HUES6 (cell line): Measurements from ENCODE around the gene HEXIM1.
A peak's percentile ranks its signal among the peaks of the same experiment; 100 is the strongest.
"Not testable (repeated sequence)": the region's sequence is repeated elsewhere in the genome, so short reads cannot be mapped to it uniquely, and the experiment has no call there.

Source experiments
- H3K27ac ChIP-seq: 2 replicates; pipeline ENCODE4 v1.7.0; 2013; ENCODE audit warnings: low read depth, mild to moderate bottlenecking, low read length, inconsistent platforms
- H3K27me3 ChIP-seq: 2 replicates; pipeline ENCODE4 v1.6.1; 2013; ENCODE audit warnings: low read length; ENCODE audit not compliant: control insufficient read depth, insufficient read depth
- H3K36me3 ChIP-seq: 2 replicates; pipeline ENCODE4 v1.6.1; 2013; ENCODE audit warnings: low read length; ENCODE audit not compliant: control insufficient read depth, insufficient read depth
- H3K4me1 ChIP-seq: 2 replicates; pipeline ENCODE4 v1.6.1; 2013; ENCODE audit warnings: low read length; ENCODE audit not compliant: control insufficient read depth, insufficient read depth
- H3K4me3 ChIP-seq: 2 replicates; pipeline ENCODE4 v1.5.1; 2013; ENCODE audit warnings: low read depth, low read length
- H3K9ac ChIP-seq: one replicate; pipeline ENCODE4 v1.6.1; 2013; ENCODE audit warnings: mild to moderate bottlenecking, low read length
- H3K9me3 ChIP-seq: 2 replicates; pipeline ENCODE4 v1.6.1; 2013; ENCODE audit warnings: low read depth, low read length; ENCODE audit not compliant: control insufficient read depth, insufficient read depth

Gene HEXIM1

DNA sequence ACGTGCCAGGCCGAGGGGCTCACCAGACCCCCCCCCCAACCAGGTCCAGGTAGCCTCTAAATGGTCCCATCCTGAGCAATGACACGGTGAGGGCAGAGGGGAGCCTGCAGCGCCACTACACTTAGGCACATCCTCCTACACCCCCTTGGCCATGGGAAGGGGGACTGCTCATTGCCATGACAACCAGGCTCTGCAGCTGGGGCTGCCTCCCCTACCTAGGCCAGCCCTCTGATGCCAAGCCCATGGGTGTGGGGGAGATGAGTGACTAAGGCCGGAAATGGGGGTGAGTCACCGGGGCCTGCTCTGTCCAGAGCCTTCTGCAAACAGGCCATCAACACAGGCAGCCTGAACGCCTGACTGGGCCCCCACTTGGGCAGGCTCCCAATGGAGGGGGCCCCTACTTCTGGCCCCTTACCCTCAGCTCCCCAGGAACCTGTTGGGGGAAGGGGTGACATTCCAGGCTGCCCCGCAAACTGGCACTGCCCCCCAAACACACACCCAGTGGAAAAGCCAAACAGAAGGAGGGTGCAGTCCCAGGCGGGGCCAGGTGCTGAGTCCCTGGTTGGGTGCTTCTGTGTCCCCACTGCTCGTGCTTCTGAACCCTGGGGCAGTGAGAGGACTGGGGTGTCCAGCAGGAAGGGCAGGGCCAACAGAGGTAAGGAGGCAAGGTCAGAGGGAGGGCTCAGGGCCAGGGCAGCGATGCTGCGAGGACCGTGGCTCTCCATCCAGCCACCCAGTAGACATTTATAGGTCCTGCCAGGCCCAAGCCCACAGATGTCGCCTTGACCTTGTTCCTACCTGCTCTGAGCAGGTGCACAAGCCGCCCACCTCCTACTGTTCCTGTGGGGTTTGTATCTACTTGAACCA, 24.1 kb upstream of the HEXIM1 start:
- Histone ChIP-seq H3K27me3 (no peaks in the 10 kb centered on the region), H3K9me3 (no peaks in the 10 kb centered on the region), H3K4me3 (no peak overlapping the region), H3K36me3 (0 out of 2 replicates have a peak, but pooled peaks cover 7% of the 10 kb centered on the region), H3K9ac (peak overlapping the region; percentile 5), H3K27ac (no peak overlapping the region), H3K4me1 (peaks cover 25% of the 10 kb centered on the region)

DNA sequence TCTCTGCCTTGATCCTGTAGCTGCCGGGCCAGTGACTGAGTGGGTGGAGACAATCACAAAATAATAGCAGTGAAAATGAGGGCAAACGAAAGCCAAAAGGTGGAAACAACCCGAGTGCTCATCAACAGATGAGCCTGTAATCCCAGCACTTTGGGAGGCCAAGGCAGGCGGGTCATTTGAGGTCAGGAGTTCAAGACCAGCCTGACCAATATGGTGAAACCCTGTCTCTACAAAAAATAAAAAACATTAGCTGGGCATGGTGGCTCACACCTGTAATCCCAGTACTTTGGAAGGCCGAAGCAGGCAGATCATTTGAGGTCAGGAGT, 23.5 kb upstream of the HEXIM1 start:
- H3K4me3 ChIP-seq, H3K27me3 ChIP-seq, H3K9me3 ChIP-seq, H3K36me3 ChIP-seq, H3K9ac ChIP-seq, H3K27ac ChIP-seq: not testable (repeated sequence)
- peaks cover 30% of the 10 kb centered on the region for H3K4me1 ChIP-seq

DNA sequence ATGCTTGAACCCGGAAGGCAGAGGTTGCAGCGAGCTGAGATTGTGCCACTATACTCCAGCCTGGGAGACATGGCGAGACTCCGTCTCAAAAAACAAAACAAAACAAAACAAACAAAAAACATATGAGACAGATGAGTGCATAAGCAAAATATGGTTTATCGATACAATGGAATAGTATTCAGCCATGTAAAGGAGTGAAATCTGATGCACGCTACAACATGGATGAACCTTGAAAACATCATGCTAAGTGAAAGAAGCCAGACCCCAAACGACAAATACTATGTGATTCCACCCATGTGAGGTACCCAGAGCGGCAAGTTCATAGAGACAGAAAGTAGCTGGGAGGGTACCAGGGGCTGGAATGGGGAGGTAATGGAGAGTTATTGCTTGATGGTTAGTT, 22.8 kb upstream of the HEXIM1 start:
- H3K9ac ChIP-seq: no peak overlapping the region
- H3K9me3 ChIP-seq: no peaks in the 10 kb centered on the region
- H3K4me1 ChIP-seq: peaks cover 37% of the 10 kb centered on the region
- H3K27me3 ChIP-seq: no peaks in the 10 kb centered on the region
- H3K36me3 ChIP-seq: no peaks in the 10 kb centered on the region
- no peak overlapping the region for H3K4me3 ChIP-seq
- no peak overlapping the region for H3K27ac ChIP-seq

DNA sequence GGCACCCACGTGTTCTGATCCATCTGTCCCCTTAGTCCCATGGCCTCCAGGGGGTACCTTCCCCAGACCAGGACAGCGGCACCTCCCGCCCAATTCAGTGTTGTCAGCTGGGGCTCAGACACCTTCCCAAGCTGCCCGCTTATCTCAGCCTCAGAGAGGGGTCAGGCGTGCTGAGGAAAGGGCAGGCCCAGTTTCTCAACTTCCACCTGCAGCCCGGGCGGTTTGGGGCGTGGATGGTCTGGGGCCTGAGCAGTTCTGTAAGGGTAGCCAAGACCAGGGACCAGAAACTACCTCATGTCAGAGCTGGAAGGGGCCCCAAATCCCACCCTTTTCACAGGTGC, 21.1 kb upstream of the HEXIM1 start:
- Histone ChIP-seq H3K9me3 (no peaks in the 10 kb centered on the region), H3K36me3 (no peaks in the 10 kb centered on the region), H3K9ac (no peak overlapping the region), H3K27ac (no peak overlapping the region), H3K27me3 (no peaks in the 10 kb centered on the region), H3K4me3 (no peak overlapping the region), H3K4me1 (peaks cover 41% of the 10 kb centered on the region)

DNA sequence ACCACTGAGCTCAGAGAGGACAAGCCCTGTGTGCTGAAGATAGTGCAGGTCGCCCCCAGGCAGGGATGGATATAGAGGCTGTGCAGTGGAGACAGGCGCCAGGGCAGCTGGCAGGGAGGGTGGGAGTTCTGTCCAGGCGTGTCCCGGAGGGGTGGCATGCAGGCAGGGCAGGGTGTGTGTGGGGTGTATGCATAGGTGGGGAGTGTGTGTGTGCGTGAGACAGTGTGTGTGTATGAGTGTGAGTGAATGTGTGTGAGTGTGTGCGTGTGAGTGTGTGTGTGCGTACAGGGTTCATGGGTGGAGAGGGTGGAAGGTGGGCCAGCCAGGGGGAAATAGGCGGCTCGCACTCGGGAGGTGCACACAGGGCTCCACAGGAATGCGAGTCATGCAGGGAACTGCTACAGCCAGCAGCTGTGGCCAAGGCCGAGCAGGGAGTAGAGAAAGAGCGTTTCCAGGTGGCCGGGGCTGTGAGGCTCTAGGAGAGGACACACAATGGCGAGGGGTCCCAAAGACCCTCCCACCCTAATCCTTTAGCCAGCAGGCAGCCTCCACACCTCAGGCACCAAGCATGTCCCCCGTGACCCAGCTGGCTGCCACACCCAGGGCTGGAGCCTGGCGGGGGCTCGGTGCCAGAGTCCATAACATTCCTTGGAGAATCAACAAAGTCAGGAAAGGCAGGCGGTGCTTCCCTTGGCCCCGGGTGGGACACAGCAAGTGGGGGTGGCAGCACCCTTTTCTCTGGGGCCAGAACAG, 20.6 kb upstream of the HEXIM1 start:
- H3K9ac ChIP-seq: no peak overlapping the region
- H3K27ac ChIP-seq: no peak overlapping the region
- no peaks in the 10 kb centered on the region for H3K9me3 ChIP-seq
- H3K27me3 ChIP-seq: no peaks in the 10 kb centered on the region
- no peaks in the 10 kb centered on the region for H3K36me3 ChIP-seq
- H3K4me1 ChIP-seq: peaks cover 41% of the 10 kb centered on the region
- H3K4me3 ChIP-seq: no peak overlapping the region

DNA sequence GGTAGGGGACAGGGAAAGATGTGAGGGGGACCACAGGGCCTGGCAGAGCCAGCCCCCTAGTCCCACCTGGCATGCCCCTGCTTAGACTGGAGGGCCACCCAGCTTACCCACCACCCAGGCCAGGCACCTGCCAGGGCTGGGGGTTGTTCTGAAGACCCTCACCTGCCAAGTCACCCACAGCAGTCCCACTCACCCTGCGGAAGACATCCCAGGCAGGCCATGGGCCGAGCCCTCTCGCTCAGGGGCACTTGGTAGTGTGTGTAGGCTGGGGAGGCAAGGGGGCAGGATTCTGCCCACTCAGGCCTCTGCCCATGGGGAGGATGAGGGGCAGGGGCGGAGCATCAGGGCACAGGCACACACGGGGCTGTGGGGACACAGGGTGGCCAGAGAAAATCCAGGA, 19.9 kb upstream of the HEXIM1 start:
- Histone ChIP-seq H3K4me3 (no peak overlapping the region), H3K9ac (no peak overlapping the region), H3K36me3 (no peaks in the 10 kb centered on the region), H3K9me3 (no peaks in the 10 kb centered on the region), H3K27ac (no peak overlapping the region), H3K4me1 (peaks cover 43% of the 10 kb centered on the region), H3K27me3 (no peaks in the 10 kb centered on the region)

DNA sequence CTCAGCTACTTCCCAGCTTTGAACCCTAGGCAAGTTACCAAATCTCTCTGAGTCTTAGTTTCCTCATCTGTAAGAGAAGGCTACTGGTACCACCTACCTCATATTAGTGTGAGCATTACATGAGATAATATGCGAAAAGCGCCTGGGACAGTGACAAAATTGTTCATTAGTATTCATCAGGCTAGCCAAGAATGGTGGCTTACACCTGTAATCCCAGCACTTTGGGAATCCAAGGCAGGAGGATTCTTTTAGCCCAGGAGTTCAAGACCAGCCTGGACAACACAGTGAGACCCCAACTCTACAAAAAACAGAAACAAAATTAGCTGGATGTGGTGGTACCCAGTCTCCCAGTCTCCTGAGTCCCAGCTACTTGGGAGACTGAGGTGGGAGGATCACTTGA, 19.3 kb upstream of the HEXIM1 start:
- no peak overlapping the region for H3K9ac ChIP-seq
- H3K4me1 ChIP-seq: peaks cover 41% of the 10 kb centered on the region
- no peaks in the 10 kb centered on the region for H3K36me3 ChIP-seq
- no peaks in the 10 kb centered on the region for H3K27me3 ChIP-seq
- no peaks in the 10 kb centered on the region for H3K9me3 ChIP-seq
- no peak overlapping the region for H3K4me3 ChIP-seq
- H3K27ac ChIP-seq: no peak overlapping the region

DNA sequence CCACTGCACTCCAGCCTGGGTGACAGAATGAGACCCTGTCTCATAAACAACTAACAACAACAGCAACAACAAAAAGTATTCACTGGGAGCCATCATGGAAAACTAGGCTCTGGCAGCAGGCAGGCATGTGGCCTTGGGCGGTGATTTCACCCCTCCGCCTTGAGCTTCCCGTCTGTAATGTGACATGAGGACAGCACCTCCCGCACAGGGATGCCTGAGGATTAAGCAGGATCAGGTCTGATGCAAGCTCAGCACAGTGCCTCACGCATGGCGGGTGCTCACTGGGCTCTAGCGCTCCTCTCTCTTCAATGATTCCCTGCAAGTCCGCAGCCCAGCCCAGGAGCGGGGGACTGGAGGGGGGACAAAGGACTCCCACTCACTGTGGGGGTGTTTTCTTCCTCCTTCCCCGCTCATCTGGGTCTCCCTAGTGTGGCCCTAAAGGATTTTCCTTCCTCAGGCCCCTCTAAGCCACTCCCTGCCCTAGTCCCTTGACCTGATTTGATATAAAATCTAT, 18.8 kb upstream of the HEXIM1 start:
- H3K36me3 ChIP-seq: no peaks in the 10 kb centered on the region
- no peak overlapping the region for H3K9ac ChIP-seq
- no peak overlapping the region for H3K4me3 ChIP-seq
- H3K27ac ChIP-seq: no peak overlapping the region
- peaks cover 36% of the 10 kb centered on the region for H3K4me1 ChIP-seq
- no peaks in the 10 kb centered on the region for H3K27me3 ChIP-seq
- H3K9me3 ChIP-seq: no peaks in the 10 kb centered on the region

DNA sequence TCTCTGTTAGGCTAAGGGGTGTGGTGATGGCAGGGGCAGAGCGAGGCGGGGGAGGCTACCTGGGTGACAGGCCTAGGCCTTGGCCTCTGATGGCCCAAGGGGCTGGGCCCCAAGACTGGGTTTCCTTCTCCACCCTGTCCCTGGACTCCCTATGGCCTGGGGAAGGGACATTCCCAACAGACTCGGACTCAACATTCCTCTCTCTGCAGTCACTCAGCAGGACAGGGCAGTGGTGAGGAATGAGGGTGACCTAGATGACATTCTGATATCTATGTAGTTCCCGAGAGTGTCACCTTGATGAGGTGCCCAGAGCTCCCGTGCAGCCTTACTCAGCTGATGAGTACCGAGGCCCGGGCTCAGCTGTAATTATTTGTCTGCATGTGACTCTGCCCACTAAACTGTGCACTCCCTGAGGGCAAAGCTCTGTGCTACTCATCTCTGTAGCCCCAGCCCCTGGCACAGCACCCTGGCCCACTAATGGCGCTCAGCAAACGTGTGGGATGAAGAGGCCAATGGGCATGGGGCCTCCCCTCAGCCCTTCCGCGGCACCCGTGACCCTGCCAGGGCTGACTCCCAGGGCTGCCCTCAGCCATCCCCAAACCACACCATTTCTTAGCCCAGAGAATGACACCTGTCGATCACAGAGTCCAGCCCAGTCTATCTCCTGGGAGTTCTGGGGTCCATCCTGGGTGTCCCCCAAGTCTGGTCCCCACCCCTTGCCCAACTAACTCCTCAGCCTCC, 18.2 kb upstream of the HEXIM1 start:
- H3K9ac ChIP-seq: no peak overlapping the region
- no peaks in the 10 kb centered on the region for H3K36me3 ChIP-seq
- peaks cover 33% of the 10 kb centered on the region; the same call in 1 of the 2 replicates for H3K4me1 ChIP-seq
- H3K27me3 ChIP-seq: no peaks in the 10 kb centered on the region
- H3K27ac ChIP-seq: no peak overlapping the region
- H3K4me3 ChIP-seq: no peak overlapping the region
- H3K9me3 ChIP-seq: no peaks in the 10 kb centered on the region

DNA sequence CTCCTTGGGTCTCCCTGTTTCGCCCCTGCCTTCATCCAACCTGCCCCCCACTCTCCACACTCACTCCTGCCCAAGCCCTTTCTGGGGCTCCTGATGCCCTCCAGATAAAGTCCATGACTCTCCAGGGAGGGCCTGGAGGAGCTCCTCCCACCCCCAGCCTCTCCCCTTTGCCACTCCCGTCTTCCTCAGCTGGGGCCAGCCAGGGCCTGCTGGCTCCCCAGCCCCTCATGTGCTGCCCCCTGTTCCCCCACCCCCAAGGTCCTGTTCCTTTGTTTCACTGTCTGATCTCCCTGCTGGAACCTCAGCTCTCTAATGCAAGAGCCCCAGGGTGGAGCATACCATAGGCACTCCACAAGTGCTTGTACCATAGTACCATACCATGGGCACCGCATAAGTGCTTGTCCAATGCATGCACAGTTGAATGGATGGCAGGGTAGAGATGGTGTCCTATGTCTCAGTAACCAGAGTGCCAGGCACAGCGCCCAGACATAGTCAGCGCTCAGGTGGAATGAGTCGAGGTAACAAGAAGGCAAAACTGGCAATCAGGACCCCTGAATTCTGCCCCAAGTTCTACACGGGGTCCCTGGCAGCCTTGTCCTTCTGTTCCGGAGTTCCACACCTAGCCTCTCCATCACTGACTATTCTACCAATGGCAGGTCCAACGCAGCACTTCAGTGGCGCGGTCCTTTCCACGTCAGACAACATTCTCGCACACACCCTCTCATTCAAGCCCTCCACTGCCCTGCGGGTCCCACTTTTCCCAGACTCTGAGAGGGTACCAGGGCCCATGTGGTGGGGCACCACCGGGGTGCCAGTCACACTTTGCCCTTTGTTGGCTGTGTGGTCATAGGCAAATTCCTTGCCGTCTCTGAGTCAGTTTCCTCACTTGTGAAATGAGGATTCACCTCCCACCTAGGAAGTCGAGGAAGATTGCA, 17.3 kb upstream of the HEXIM1 start:
- no peaks in the 10 kb centered on the region for H3K27me3 ChIP-seq
- peaks cover 36% of the 10 kb centered on the region for H3K4me1 ChIP-seq
- H3K4me3 ChIP-seq: peak overlapping the region; percentile 87
- no peaks in the 10 kb centered on the region for H3K36me3 ChIP-seq
- H3K9ac ChIP-seq: no peak overlapping the region
- H3K27ac ChIP-seq: no peak overlapping the region
- H3K9me3 ChIP-seq: no peaks in the 10 kb centered on the region
